ENCODE results near the gene CMSS1.

CMSS1 gene

DNA sequence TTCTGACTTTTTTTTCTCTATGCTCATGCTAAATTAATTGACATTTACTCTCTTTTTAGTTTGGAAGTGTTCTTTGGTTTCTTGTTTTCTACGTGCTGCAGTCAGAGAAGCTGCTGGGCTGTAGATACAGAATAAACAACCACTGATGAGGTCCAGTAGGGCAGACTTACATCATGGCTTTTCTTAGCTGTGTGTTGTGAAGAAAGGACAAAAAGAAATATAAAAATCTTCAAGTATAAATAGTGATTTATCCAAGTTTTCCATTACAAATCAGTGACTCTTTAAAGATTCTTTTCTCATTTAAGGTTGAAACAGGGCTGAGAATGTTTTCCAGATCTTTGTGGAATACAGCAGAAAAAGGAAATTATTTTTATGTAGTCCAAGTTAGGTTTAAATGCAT, 122.2 kb downstream of the CMSS1 start:
- no peak for DNase-seq

DNA sequence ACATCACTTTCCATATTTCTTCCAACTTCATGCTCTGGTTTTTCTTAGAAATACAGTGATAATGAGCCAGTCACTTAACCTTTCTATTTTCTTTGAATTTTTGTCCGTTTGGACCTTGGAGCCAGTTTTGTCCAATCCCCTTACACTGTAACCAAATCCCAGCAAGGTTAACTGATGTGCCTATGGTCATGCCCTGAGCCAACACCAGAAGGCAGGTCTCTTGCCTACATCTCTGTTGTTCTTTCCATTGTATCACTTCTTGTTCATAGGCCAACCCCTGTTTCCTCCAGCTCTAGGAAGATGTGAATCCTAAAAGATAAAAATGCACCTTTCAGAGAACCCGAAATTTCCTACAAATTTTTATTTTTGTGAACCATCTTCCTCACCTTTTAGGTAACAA, 122.7 kb downstream of the CMSS1 start:
- DNase-seq, result no peak

DNA sequence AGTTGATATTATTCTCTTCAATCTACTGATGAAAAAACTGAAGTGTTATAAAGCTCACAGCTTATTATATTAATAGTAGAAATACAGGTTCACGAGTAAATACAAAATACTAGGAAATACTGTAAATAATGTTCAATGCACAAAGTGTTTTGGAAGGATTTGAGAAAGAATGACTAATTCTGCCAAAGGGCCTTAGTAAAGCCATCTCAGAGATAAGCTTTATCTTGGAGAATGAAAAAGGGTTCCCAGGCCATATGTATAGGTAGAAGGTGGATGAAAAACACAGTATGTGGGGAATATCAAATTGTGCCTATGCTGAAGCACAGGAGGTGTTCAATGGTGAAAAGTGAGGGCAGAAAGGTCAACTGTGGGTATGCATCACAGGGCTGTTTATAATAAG, 123.5 kb downstream of the CMSS1 start:
- no peak for DNase-seq

DNA sequence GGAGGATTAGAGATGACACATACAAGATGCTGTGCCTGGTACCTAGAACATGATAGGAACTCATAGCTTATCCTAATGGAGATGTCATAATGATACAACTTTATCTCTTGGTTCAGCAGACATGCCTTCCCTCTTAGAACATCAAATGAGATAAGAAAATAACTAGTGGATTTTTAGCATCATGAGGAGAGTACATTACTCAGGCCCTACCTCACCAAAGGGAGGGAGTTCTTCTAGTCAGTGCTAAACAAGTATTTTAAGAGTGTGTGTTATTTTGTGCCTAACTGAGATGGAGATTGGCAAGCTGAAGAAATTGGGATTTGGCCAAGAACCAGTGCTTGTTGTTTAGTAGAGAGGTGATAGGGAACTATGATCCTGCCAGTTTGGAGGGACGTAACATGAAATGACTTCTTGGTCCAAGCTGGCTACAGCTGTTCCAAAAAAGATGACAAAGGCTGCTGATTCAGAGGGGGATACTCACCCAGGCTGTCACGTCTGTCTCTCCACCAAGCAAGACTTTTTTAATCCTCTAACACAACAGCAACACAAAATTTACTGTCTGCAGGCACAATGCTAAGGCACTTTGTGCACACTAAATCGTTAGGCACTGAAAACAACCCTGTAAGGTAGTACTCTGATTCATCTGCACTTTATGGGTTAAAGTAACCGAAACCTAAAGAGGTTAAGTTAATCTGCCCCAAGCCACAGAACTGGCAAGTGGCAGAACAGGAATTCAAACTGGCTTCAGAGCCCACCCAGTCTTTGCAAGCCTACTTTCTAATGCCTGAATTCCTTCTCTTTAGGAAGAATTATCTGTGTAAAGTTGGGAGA, 126.5 kb downstream of the CMSS1 start:
- no peak for DNase-seq

DNA sequence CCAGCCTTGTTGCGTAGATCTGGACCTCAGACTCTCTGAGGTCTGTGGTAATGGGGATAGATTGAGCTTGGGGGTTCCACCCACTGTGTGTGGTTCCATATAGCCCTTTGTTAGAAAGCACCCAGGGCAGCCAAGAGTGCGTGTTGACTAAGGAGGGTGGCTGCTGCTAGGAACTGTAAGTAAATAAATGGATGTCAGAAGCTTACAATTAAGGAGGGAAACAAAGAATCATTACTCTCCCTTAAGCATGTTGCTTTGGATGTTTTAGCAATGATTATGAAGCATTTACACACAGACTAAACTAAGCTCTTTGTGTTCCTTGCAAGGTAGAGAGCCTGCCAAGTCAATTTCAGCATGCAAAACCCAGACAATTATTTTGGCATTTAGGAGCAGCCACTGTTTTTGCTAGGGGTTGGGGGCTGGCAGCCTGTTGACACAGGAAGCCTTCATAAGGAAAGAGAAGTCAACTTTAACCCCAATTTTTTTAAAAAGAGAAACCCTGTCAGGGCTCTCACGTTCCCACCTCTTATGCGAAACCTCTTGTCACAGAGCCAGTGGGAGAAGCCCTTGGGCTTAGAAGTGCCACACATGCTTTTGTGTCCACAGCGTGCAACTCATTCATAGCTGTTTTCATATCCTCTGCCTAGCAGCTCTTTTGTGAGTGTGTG, 127.8 kb downstream of the CMSS1 start:
- DNase-seq, result peak; percentile 21

DNA sequence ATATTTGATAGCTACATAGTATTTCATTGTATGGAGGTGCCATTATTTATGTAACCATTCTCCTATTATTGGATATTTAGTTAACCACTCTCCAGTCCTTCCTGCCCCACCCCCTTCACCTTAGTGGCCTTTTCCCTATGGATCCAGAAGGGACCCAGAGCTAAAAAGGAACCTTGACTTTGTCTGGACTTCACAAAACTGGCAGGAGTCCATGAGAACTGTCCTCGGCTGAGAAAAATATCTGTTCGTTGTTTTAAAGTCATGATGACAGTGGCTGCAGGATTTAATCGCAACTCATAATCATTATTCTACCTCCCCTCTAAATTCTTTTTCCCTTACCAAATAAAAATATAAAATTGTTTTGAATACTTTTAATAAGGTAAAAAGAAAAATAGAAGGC, 129.7 kb downstream of the CMSS1 start:
- no peak for DNase-seq

DNA sequence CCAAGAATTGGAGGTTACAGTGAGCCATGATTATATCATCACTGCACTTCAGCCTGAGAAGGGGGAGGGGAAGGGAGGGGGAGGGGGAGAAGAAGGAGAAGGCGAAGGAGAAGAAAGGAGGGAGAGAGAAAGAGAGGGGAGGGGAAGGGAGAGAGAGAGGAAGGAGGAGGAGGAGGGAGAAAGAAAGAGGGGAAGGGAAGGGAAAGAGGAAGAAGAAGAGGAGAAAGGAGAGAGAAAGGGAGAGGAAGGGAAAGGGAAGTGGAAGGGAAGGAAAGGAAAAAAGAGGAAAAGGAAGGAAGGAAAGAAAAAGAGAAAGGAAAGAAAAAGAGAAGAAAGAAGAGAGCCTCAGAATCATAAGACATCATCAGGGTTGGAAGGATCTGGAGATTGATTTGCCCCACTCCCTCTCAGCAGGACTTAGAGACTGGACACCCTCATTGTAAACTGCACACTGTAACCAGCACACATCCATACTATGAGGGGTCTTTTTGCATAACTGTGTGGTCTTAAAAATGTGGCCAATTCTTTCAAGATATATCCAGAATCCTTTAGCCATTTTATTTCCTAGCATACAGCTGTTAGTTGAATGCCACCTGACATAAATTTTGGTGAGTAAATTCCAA, 130.9 kb downstream of the CMSS1 start:
- DNase-seq, result no peak

DNA sequence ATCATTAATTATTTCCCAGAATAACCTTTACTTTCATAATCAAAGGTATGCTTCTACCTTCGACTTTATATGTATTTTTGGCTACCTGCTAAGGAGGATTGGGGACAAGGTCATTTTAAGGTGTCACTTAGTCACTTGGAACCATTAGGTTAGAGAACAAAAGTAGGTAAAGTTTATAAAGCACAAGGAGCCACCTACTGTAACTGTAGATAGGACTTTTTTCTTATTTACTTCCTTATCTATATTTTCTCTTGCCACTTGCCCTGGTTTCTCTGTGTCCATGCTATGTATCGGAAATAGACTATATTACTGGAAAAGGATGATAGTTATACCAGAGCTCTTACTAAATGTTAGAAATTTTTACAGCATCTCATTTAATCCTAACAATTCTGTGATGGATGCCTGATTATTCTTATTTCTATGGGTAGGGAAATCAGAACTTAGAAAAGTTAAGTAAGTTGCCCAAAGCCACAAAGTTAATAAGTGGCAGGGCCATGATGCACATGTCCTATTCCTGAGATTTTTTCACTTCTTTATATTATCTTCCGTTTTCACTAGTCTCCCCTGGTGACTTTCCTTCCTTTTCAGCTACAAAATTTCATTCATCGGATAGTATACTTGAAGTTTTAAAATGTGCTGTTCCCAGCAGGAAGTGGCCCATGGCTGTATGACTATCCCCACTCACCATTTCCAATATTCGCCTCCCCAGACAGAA, 132.5 kb downstream of the CMSS1 start:
- no peak for DNase-seq

DNA sequence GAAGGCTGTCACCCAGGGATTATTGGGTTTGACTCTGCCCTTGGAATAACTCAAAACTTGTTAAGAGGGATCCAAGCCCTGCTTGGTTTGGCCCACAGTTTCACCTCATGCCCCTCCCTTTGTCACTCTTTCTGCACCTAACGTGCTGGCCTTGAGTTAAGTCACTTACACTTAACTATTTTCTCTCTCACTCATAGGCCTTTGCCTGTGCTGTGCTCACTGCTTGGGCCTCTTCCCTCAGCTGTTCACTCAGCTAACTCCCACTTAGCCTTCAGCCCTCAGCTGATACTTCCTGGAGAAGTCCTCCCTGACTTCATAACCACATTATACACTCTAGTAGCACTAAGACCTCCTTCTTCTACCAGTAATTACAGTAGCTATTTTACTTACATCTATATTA, 133.3 kb downstream of the CMSS1 start:
- no peak for DNase-seq

DNA sequence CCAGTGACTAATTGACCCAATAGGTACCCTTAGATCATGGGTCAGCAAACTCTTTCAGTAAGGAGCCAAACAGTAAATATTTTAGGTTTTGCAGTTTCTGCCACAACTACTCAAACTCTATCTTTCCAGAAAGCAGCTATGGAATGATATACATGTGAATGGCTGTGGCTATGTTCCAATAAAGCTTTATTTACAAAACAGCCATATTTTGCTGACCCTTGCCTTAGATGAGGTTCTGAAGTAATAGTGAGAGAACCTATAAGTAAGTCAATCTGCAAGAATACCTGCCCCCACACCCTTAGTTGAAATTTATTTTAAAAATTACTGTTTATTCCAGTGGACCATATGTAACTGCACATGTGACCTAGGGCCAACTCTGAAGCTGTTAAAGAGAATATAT, 134.0 kb downstream of the CMSS1 start:
- no peak for DNase-seq

DNA sequence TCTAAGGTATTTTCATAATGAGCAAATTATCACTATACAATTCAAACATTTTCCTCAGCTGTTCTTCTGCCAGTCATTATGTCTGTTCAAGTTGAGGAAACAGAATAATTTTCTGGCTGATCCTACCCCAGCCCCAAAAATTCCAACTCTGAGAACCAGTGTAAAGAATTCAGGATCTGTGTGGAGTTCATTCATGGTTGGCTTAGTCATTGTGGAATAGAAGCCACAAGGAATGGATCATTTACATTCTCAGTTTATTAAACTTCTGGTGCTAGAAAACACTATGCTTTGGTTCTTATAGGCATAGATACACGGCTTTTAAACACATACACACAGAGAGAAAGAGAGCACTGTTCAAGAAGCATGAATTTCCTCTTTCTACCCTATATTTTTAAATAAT, 134.6 kb downstream of the CMSS1 start:
- no peak for DNase-seq

DNA sequence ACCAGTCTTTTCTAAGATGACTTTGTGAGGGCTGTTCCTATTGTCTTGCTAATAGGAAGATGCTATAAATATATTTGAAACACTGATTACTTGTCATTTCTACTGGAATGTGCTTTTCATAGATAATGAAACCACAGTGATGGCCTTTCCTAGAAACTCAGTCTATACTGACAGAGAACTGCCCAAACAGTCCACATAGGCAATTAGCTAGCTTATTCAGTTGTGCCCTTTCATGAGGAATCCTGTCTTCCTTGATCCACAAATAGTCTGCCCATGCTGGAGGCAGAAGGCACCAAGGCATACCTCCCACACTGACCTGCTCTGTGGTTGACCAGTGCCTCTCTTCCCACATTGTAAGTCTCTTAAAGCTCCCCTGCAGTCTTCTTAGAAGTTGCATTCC, 135.9 kb downstream of the CMSS1 start:
- DNase-seq, result no peak

DNA sequence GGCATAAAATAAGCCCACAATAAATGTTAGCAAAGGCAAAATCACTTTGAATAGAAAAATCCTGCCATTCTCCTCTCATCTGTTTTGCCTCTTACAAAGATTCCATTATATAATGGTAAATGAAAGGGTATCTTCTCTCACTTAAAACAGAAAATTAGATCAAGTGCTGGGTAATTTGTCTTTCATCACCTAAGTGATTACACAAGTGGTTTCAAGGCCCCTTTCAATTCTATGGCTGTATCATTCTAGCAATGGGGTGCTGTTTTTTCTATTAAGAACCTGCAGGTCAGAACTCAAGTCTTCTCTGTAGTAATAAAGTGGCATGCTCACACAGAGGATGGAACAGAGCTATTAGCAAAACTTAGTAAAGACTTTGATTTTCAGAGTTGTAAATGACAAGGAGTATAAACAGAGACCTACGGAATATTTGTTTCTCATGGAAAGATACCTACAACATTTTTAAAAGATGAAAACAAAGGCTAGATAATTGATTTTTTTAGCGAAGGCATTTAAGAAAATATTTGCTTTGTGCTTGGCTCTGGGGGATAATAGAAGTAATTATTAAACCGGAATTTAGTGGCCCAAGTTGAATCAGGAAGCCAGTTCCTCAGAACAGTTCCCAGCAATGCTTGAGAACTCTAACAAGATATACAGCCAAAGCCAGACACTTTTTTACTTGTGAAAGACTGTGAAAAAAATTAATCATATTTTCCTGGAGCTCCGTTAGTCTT, 137.4 kb downstream of the CMSS1 start:
- DNase-seq, result peak; percentile 20

DNA sequence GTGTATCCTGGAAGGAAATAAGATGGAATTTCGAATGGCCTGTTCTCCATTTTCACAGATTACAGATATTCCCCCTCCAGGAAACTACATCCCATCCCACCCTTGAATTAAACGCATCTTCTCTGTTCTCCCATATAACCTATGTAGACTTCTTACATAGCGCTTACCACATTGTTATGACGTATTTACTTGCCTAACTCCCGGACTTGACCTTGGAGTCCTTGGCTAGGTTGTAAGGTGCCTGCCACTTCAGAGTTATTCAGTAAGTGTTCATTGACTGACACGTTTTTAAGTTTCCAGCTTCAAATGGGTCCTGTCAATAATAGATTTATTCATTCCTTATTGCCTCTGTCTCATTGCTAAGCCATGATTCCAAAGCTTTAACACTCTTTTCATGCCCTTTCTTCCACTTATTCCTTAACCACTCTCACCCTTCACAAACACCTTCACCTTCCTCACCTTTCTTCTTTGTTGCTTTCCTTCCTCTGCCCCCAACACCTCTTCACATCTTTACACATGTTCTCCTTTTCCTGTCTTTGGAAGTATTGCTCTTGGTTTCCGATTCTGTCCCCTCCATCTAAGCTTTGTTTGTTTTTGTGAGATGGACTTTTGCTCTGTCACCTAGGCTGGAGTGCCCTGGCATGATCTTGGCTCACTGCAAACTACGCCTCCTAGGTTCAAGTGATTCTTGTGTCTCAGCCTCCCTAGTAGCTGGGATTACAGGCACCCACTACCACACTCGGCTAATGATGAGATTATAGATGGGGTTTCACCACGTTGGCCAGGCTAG, 138.3 kb downstream of the CMSS1 start:
- DNase-seq, result no peak

DNA sequence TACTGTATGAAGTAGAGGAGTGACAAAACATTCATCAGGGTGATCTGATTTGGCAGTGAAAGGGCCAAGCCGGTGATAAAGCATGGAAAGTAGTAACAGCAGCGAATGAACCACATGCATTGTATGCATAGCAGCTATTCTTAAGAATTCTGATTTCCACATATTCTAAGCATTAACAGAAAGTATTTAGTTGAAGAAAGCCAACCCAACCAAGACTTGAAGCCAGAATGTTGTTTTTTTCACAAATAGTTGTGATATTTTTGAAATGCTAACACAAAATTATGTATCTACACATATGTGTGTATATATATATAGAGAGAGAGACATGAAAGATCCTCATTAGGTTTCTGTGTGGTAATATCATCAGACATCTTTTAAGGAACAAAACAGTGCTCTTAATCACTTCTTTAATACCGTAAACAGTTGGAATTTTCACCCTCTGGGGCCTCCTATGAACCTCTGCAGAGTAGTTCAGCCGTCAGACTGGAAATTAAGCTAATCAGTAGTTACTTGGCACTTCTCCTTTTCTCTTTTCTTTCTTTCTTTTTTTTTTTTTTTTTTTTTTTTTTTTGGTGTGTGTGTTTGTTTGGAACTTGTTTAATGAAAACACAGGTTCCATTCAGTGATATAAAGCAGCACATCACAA, 139.6 kb downstream of the CMSS1 start:
- no peak for DNase-seq

DNA sequence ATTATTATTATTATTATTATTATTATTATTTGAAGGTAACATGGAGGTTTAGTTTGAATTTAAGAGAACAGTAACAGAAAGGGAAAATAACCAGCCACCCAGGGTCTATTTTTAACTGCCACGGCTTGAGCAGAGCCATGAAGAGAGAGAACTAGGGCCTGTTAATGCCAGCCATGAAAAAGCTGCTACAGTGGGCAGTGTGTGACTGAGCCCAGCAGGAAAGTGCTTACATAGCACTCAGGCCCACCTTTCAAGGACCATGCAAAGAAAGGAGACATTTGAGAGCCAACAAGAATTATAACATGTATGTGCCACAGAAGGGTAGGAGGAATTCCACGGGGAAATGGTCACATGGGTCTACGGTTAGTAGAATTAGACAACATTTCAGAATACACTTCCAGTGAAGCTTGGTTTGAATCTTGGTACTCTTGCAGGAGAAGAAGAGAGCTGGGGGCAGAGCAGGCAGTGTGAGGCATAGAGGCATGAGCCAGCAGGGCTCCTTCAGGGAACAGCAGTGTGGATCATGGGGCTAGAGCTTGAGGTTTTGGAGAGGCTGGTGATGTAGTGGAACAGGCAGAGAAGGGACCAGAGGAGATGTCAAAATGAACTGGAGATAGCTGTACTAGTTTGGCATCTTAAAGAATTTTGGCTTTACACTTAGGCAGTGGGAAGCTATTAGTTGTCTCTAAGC, 140.7 kb downstream of the CMSS1 start:
- DNase-seq, result no peak

DNA sequence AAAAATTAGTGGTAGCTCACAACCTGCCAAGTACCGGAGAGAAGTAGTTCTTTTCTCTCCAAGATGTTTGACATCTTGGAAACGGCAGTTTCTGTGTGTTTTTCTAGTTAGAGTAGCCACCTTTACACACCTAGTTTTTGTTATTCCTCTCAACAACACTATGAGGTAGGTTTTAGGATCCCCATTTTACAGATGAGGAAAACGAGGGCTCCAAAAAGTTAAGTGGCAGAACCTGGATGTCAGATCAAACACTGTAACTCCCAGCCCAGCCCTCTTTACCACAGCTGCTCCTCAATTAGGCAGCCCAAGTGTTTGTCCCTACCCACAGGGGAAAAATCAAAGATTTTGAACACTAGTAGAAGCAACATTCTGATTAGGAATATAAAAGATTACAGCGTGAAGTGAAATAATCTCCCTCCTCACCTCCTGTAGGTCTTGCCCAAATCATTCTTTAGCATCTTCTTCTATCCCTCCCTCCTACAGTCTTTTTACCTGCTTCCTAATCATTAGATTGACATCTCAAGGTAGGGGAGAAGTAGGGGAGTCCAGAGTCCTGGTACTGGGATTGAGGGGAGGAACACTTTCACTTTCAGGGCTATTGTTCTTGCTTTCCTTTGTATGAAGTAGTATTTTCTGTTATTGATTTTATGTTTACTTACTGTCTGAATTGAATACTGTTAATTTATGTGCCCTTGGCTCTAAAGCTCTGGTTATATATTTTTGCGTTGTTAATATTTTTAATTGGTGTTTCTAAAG, 142.6 kb downstream of the CMSS1 start:
- DNase-seq, result no peak

DNA sequence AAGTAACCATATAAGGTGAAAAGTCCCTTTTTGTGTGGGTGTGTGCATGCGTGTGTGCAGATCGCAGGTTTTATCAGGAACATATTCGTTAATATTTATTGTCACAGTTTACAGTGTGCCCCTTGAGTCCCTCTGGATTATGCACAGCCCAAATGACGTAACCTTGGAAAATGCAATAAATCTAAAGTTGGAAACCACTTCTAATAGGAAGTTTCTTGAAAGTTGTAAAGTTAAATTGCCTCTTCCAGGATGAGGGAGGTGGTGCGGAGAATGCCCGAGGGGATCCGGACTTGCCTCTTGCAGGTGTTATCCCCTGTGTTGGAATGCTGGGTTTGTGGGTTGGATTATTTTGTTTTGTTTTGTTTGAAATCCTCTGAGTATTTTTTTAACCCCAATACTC, 143.3 kb downstream of the CMSS1 start:
- DNase-seq, result no peak

DNA sequence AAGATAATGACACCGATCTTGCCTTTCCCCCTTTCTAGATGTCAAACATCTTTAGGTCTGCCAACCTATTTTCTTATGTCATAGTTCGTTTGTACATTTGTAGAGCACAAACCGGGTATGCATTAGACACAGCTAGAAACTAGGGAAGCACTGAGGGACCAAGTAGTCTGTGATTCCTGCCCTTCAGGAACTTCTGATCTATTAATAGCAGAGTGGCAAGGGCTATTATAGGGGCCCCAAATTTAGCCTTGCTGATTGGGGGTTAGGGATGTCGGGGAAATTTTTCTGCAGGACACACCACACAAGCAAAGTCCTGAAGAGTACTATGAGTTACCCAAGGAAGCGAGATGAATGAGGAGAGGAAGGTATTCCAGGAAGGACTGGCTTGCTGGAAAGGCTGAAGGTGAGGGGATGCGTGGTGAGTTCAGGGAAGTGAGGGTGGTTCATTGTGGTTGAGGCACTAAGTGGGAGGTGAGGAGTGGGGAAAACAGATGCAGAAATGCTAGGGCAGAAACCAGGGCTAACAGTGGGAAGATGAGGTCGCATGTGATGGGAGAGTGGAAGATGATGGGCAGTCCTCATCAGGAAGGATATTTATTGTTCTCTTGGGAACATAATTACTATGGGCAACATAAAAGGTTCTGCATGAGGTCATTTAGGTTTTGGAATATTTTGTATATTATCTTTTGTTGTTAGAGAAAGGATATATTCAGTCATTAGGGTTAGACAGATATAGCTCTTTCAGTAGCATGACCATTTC, 144.3 kb downstream of the CMSS1 start:
- DNase-seq, result no peak

All from NCI-H146 (cell line).